Measurements from ENCODE around the gene BCR. TPM values are rescaled to one million over a fixed set of nuclear protein-coding genes. Genes with fewer than 3 reads are reported as not detected.
A peak's percentile ranks its signal among the peaks of the same experiment; 100 is the strongest.

BCR gene
- total and polyA plus RNA-seq, 2 donors from 2014 or later, result 45.0 to 97.7 TPM

- intact Hi-C loops (cut with DNase I), result no loop called here
- DNase-seq (no peak), FAIRE-seq (no peak)
- H3K27ac ChIP-seq (ENCODE audit: low read depth in 2 of 2, low read length in 2 of 2), result peak overlapping the region; percentile 67 to 76
- H3K9me3 ChIP-seq (ENCODE audit: control insufficient read depth in 2 of 3, insufficient read depth in 1 of 3, low read length in 3 of 3), result no peaks in the 10 kb centered on the region
- no peaks in the 10 kb centered on the region for H3K27me3 ChIP-seq (ENCODE audit: control insufficient read depth, insufficient read depth, low read length)
- peaks cover 3 to 10% (median 5%) of the 10 kb centered on the region in 3 donors for H3K36me3 ChIP-seq (ENCODE audit: control insufficient read depth in 2 of 3, insufficient read depth in 3 of 3, low read length in 3 of 3)
- peaks cover 0 to 42% (median 39%) of the 10 kb centered on the region in 3 donors for H3K4me1 ChIP-seq (ENCODE audit: control insufficient read depth in 2 of 3, insufficient read depth in 2 of 3, low read depth in 1 of 3, low read length in 3 of 3)
- H3K9ac ChIP-seq (ENCODE audit: low read length in 3 of 3), result peak overlapping the region in 1 of 3 donors; percentile 21
- no peak for TF ChIP-seq CTCF (IDR thresholded peaks at IDR 0.05; ENCODE audit: borderline replicate concordance, extremely low read depth, insufficient read depth)
- H3K4me3 ChIP-seq (ENCODE audit: low read length in 3 of 3), result no peak overlapping the region
Measured at GRCh38 chr22:23251445-23252093, 71.3 kb downstream of the BCR start.

- Histone ChIP-seq H3K4me3 (ENCODE audit: low read length in 3 of 3) (no peak overlapping the region), H3K9me3 (ENCODE audit: control insufficient read depth in 2 of 3, insufficient read depth in 1 of 3, low read length in 3 of 3) (no peaks in the 10 kb centered on the region), H3K4me1 (ENCODE audit: control insufficient read depth in 2 of 3, insufficient read depth in 2 of 3, low read depth in 1 of 3, low read length in 3 of 3) (peaks cover 0 to 44% (median 43%) of the 10 kb centered on the region in 3 donors), H3K27ac (ENCODE audit: low read depth in 2 of 2, low read length in 2 of 2) (no peak overlapping the region), H3K36me3 (ENCODE audit: control insufficient read depth in 2 of 3, insufficient read depth in 3 of 3, low read length in 3 of 3) (peaks cover 3 to 10% (median 7%) of the 10 kb centered on the region in 3 donors), H3K9ac (ENCODE audit: low read length in 3 of 3) (no peak overlapping the region), H3K27me3 (ENCODE audit: control insufficient read depth, insufficient read depth, low read length) (no peaks in the 10 kb centered on the region)
- FAIRE-seq (no peak), DNase-seq (no peak)
- no peak for TF ChIP-seq CTCF (IDR thresholded peaks at IDR 0.05; ENCODE audit: borderline replicate concordance, extremely low read depth, insufficient read depth)
- intact Hi-C loops (cut with DNase I), result no loop called here
Measured at GRCh38 chr22:23253475-23254055, 73.3 kb downstream of the BCR start.

- H3K4me1 ChIP-seq (ENCODE audit: control insufficient read depth in 2 of 3, insufficient read depth in 2 of 3, low read depth in 1 of 3, low read length in 3 of 3), result peaks cover 0 to 36% (median 31%) of the 10 kb centered on the region in 3 donors
- no peaks in the 10 kb centered on the region for H3K9me3 ChIP-seq (ENCODE audit: control insufficient read depth in 2 of 3, insufficient read depth in 1 of 3, low read length in 3 of 3)
- FAIRE-seq, result no peak
- no peak overlapping the region for H3K9ac ChIP-seq (ENCODE audit: low read length in 3 of 3)
- peaks cover 3 to 10% (median 7%) of the 10 kb centered on the region in 3 donors for H3K36me3 ChIP-seq (ENCODE audit: control insufficient read depth in 2 of 3, insufficient read depth in 3 of 3, low read length in 3 of 3)
- H3K27me3 ChIP-seq (ENCODE audit: control insufficient read depth, insufficient read depth, low read length), result no peaks in the 10 kb centered on the region
- DNase-seq, result no peak
- TF ChIP-seq CTCF (IDR thresholded peaks at IDR 0.05; ENCODE audit: borderline replicate concordance, extremely low read depth, insufficient read depth), result no peak
- intact Hi-C loops (cut with DNase I), result no loop called here
- H3K27ac ChIP-seq (ENCODE audit: low read depth in 2 of 2, low read length in 2 of 2), result peak overlapping the region; percentile 84 to 89
- H3K4me3 ChIP-seq (ENCODE audit: low read length in 3 of 3), result no peak overlapping the region
Measured at GRCh38 chr22:23255506-23256170, 75.3 kb downstream of the BCR start.
